K562 (cell line): ENCODE measurements around the gene SLC29A3.

Experiments used
- CHD4 ChIP-seq: fragments of 200-600 bp; sonication (generic); IDR thresholded peaks from 3 replicates; pipeline ENCODE4 v1.6.1; 2012; ENCODE audit warnings: low read depth, mild to moderate bottlenecking, mixed read lengths, low read length, inconsistent platforms; ENCODE audit not compliant: insufficient read depth, insufficient replicate concordance, poor library complexity, severe bottlenecking
- DNMT1 ChIP-seq: fragments of 450-650 bp; IDR thresholded peaks from 2 replicates; pipeline ENCODE4 v1.6.1; 2016; ENCODE audit warnings: antibody characterized with exemption, mild to moderate bottlenecking
- NR1H2 ChIP-seq: sonication (generic); formaldehyde crosslinking; IDR thresholded peaks from 2 replicates; pipeline ENCODE4 v1.4.0; 2020; ENCODE audit warnings: mild to moderate bottlenecking, missing genetic modification reagents
- REST ChIP-seq, 2 experiments: fragments of 450-650 bp; formaldehyde crosslinking in 1 of 2; IDR thresholded peaks; 2 replicates each; pipeline versions ENCODE4 v1.4.0 to v1.6.1; 2014 to 2020; ENCODE audit warnings: mild to moderate bottlenecking in 2 of 2, borderline replicate concordance in 1 of 2, low read depth in 1 of 2
- SPI1 ChIP-seq: IDR thresholded peaks from 2 replicates; pipeline ENCODE4 v1.6.1; 2011; ENCODE audit warnings: low read depth, low read length, control low read depth, borderline replicate concordance
- ZBTB40 ChIP-seq, 2 experiments: fragments of 450-650 bp in 1 of 2; sonication (generic) in 1 of 2; formaldehyde crosslinking in 1 of 2; IDR thresholded peaks; 2 replicates each; pipeline versions ENCODE4 v1.7.1 to v1.9.0; 2016 to 2022; ENCODE audit warnings: inconsistent platforms in 1 of 2, mild to moderate bottlenecking in 1 of 2, missing genetic modification reagents in 1 of 2
- ZNF184 ChIP-seq: sonication (generic); formaldehyde crosslinking; IDR thresholded peaks from 2 replicates; pipeline ENCODE4 v1.5.0; 2020; ENCODE audit warnings: missing genetic modification reagents

DNA sequence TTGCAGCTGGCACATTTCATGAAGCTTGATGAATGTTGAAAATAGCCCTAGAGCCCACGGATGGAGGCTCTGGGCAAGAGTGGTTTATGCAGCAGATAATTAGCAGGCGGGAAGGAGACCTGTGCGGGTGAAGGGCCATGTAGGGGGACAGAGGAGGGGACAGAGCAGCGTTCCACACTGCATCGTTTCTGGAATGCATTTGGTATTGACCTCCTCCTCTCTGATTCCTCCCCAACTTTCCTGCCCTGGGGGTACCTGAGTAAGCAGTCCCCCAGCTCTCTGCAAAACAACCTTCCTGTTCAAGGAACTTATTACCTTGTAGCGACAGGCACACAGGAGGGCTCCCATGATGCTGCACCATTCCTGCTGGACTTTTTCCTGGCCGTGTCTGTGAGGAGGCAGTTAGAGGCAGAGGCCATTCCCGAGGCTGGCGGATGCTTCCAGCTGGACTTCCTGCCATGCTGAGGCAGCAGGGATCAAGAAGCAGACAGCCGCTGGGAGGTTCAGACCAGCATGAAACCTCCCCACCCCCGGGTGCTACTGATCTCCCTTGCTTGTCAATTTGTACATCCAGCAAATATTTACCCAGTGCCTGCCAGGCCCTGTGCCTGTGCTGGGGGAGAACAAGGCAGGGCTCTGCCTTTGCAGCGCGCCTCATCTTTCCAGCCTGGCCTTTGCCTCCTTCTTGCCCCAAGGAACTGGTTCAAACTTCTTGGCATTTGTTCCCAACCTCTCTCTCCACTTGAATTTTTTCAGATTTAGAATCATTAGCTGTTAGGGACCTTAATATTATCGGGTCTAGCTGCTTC lies 28.7 kb downstream of the SLC29A3 start:
- TF ChIP-seq DNMT1 = no peak
- no peak for TF ChIP-seq ZBTB40 (IDR thresholded peaks at IDR 0.05)
- TF ChIP-seq ZBTB40 (CRISPR knock-in tag; IDR thresholded peaks at IDR 0.05) = no peak
- TF ChIP-seq ZNF184 (CRISPR knock-in tag) = no peak
- no peak for TF ChIP-seq SPI1
- no peak for TF ChIP-seq CHD4
- no peak for TF ChIP-seq REST (IDR thresholded peaks at IDR 0.05; ENCODE audit: borderline replicate concordance)
- no peak for TF ChIP-seq REST (CRISPR knock-in tag; IDR thresholded peaks at IDR 0.05; ENCODE audit: low read depth)
- TF ChIP-seq NR1H2 (CRISPR knock-in tag) = no peak
